Liver (tissue), 3 donors: ENCODE results near the gene BMP10.

Experiments
- GABPA ChIP-seq, 2 donors: IDR thresholded peaks in 1 of 2; conservative IDR thresholded peaks in 1 of 2; 2 replicates each; pipeline ENCODE4 v1.6.1; 2016; ENCODE audit warnings: antibody characterized with exemption in 2 of 2, mild to moderate bottlenecking in 1 of 2, moderate library complexity in 1 of 2
- RAD21 ChIP-seq, 2 donors: IDR thresholded peaks; 2 replicates each; pipeline ENCODE4 v1.6.1; 2016; ENCODE audit warnings: antibody characterized with exemption in 2 of 2, mild to moderate bottlenecking in 2 of 2
- TAF1 ChIP-seq: conservative IDR thresholded peaks from 2 replicates; pipeline ENCODE4 v1.6.1; 2016; ENCODE audit warnings: antibody characterized with exemption, mild to moderate bottlenecking
- YY1 ChIP-seq: IDR thresholded peaks from 2 replicates; pipeline ENCODE4 v1.6.1; 2016; ENCODE audit warnings: antibody characterized with exemption, mild to moderate bottlenecking
- ZBTB33 ChIP-seq: IDR thresholded peaks from 2 replicates; pipeline ENCODE4 v1.6.1; 2016; ENCODE audit warnings: antibody characterized with exemption
- TF ChIP-seq, protein P1 (sequence below): fragments of 150-350 bp; IDR thresholded peaks from 2 replicates; pipeline ENCODE4 v1.5.1; 2017; ENCODE audit warnings: improper control_type of control experiment, low read depth, low read length; ENCODE audit not compliant: missing input control
- TF ChIP-seq, protein P2 (sequence below): IDR thresholded peaks from 2 replicates; pipeline ENCODE4 v1.6.1; 2016; ENCODE audit warnings: antibody characterized with exemption
- donor health status: healthy.
- donor health status: healthy.

DNA sequence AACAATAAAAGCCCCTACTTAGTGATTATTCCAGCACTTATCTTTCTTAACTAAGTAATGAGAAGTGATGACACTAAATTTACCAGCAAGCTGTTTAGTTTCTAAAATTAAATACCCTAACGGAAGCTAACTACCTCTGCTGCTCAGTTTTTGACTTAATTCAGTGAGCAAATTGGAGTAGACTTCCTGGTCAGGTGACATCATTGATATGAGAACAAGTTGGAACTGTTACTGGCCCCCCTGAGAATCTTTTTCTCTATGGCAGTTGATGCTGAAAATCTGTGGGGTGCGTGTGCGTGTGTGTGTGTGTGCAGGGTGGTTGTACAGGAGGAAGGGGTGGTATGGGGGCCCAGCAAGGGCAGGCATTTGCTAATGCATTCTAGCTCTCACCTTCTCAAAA lies 35.5 kb upstream of the BMP10 start:
- TF ChIP-seq TAF1 (no peak), ZBTB33 (no peak), RAD21 (IDR thresholded peaks at IDR 0.05) (no peak), YY1 (no peak), GABPA (IDR thresholded peaks at IDR 0.05 in 1 of 2, conservative IDR thresholded peaks at IDR 0.05 in 1 of 2) (no peak)
- TF ChIP-seq, protein P1, sequence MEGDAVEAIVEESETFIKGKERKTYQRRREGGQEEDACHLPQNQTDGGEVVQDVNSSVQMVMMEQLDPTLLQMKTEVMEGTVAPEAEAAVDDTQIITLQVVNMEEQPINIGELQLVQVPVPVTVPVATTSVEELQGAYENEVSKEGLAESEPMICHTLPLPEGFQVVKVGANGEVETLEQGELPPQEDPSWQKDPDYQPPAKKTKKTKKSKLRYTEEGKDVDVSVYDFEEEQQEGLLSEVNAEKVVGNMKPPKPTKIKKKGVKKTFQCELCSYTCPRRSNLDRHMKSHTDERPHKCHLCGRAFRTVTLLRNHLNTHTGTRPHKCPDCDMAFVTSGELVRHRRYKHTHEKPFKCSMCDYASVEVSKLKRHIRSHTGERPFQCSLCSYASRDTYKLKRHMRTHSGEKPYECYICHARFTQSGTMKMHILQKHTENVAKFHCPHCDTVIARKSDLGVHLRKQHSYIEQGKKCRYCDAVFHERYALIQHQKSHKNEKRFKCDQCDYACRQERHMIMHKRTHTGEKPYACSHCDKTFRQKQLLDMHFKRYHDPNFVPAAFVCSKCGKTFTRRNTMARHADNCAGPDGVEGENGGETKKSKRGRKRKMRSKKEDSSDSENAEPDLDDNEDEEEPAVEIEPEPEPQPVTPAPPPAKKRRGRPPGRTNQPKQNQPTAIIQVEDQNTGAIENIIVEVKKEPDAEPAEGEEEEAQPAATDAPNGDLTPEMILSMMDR, result no peak
- TF ChIP-seq, protein P2, sequence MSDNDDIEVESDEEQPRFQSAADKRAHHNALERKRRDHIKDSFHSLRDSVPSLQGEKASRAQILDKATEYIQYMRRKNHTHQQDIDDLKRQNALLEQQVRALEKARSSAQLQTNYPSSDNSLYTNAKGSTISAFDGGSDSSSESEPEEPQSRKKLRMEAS, result no peak
